Measurements from ENCODE around the gene BAIAP3. TPM values are rescaled to one million over a fixed set of nuclear protein-coding genes. Genes with fewer than 3 reads are reported as not detected.

Gene BAIAP3
- total RNA-seq, 1 donor from 2014 or later: 6.9 TPM

DNA sequence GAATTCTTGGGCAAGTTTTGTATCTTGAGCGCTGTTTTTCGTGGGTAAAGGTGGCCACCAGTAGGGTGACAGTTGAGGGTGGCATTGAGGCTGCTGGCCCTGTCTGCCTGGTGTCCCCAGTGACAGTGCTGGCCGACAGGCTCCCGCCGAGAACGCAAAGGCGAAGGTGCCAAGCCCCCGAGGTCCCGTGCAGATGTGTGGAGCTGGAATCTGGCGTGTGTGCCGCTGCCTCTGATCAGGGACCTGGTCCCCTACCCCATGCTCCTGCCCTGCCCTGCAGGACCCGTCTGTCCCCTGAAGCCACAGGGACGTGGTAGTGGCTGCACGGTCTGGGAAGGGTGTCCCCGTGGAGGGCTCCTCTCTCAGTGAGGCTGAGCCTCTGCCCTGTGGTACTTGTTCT is 20.5 kb upstream of the BAIAP3 start:
- Mint-ChIP-seq H3K36me3 (peaks cover 7% of the 10 kb centered on the region), H3K4me1 (ENCODE audit: unreplicated experiment) (no peaks in the 10 kb centered on the region), H3K9me3 (no peaks in the 10 kb centered on the region), H3K27ac (peak overlapping the region; percentile 73), H3K27me3 (no peaks in the 10 kb centered on the region), H3K4me3 (peak overlapping the region; percentile 73)
- DNase-seq (ENCODE audit: extremely low spot score, unreplicated experiment): no peak
- TF ChIP-seq, protein P1, sequence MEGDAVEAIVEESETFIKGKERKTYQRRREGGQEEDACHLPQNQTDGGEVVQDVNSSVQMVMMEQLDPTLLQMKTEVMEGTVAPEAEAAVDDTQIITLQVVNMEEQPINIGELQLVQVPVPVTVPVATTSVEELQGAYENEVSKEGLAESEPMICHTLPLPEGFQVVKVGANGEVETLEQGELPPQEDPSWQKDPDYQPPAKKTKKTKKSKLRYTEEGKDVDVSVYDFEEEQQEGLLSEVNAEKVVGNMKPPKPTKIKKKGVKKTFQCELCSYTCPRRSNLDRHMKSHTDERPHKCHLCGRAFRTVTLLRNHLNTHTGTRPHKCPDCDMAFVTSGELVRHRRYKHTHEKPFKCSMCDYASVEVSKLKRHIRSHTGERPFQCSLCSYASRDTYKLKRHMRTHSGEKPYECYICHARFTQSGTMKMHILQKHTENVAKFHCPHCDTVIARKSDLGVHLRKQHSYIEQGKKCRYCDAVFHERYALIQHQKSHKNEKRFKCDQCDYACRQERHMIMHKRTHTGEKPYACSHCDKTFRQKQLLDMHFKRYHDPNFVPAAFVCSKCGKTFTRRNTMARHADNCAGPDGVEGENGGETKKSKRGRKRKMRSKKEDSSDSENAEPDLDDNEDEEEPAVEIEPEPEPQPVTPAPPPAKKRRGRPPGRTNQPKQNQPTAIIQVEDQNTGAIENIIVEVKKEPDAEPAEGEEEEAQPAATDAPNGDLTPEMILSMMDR (conservative IDR thresholded peaks at IDR 0.05): no peak

DNA sequence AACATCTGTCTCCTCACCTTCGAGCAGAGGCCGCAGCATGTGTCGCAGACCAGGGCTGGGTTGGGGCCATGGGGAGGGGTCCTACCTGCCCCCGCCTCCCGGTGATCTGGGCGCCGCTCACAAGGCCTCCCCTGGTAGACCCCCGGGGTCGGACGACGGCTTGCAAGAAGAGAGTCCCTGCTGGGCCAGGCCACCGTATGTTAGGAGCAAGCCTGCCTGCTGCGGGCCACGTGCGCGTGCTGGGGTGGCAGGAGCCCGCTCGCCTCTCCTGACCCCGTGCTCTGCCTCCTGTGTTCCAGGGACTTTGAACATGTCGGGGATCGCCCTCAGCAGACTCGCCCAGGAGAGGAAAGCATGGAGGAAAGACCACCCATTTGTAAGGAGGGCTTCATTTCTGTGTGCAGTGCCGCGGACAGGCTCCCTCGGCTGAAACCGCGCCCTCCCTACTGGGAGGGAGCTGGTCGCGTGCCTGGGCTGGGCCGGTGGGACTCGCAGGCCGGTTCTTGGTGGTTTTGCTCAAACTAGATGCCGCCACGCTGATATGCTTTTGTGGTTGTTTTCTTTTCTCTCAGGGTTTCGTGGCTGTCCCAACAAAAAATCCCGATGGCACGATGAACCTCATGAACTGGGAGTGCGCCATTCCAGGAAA is 19.6 kb upstream of the BAIAP3 start:
- no peaks in the 10 kb centered on the region for H3K27me3 Mint-ChIP-seq
- H3K4me3 Mint-ChIP-seq: no peak overlapping the region
- no peak for DNase-seq (ENCODE audit: extremely low spot score, unreplicated experiment)
- H3K4me1 Mint-ChIP-seq (ENCODE audit: unreplicated experiment): no peaks in the 10 kb centered on the region
- H3K9me3 Mint-ChIP-seq: no peaks in the 10 kb centered on the region
- H3K27ac Mint-ChIP-seq: no peak overlapping the region
- H3K36me3 Mint-ChIP-seq: peaks cover 11% of the 10 kb centered on the region
- TF ChIP-seq, protein P1 (conservative IDR thresholded peaks at IDR 0.05): no peak

DNA sequence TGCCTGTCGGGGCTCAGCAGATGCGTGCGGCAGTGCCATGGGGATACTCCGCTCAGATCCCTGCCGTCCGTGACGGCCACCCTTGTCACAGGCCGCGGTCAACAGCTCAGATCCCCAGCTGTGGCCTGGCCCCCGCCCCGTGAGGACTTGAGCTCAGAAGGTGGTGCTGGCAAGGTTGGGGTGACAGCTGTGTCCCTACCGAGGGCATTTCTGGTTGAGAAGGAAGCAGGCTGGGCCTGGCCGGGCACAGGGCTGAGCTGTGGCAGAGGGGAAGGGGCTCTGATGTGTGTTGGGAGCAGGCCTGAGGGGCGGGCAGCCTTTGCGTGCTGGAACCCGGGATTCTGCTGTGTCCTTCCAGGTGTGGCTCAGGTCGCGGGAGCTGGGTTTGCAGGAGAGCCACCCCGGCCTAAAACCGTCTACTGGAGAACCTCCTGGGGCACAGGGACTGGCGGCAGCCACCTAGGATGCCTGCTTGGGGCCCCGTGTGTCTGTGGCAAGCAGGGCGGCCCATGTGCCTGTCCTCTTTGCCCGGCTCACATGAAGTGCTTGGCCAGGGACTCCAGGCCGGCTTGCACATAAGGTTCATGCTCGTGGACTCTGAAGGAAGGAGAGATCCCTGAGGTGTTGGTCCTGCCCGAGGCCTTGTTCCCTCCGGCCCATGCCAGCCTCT is 18.9 kb upstream of the BAIAP3 start:
- H3K27ac Mint-ChIP-seq: no peak overlapping the region
- H3K36me3 Mint-ChIP-seq: peaks cover 11% of the 10 kb centered on the region

DNA sequence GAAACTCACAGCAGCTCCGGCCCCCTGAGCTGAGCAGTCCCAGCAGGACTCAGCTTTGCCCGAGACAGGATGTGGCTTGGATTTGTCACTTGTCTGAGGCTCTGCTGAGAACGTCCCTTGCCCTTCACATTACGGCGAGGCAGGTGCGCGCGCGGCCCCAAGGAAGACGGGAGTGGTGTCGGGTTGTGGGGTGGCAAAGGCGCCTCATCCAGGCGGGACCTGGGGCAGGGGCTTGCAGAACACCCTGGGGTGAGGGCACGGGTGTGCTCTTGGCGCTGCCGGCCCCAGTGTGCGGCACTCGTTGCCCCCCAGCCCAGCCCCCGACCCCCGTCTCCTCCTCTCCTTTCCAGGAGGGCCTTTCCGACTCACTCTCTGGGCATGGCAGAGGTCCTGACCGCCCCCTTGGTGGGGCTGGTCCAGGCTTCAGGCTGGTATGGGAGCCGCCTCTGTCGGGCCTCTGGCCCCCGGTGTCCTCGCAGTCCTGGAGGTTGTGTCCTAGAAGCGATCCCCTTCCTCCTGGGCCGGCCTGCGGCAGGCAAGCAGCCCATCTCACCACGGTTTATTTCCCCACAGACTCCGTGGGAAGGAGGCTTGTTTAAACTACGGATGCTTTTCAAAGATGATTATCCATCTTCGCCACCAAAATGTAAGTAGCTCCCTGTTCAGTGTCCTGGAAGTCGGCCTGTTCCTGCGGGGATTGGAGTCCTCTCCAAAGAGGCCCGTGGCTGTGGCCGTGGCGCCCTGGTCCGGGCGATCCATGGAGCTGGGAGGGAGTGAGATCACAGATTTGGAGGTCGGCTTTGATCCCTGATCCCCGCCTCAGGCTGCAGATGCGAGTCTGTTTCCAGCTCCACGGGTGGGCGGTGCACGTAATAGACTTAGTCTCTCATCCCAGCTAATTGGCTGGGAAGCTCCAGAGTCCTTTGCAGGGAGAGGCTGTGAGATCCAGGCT is 18.1 kb upstream of the BAIAP3 start:
- no peak overlapping the region for H3K4me3 Mint-ChIP-seq
- peaks cover 11% of the 10 kb centered on the region for H3K36me3 Mint-ChIP-seq
- no peak for DNase-seq (ENCODE audit: extremely low spot score, unreplicated experiment)
- H3K4me1 Mint-ChIP-seq (ENCODE audit: unreplicated experiment): no peaks in the 10 kb centered on the region
- no peaks in the 10 kb centered on the region for H3K27me3 Mint-ChIP-seq
- TF ChIP-seq, protein P1 (conservative IDR thresholded peaks at IDR 0.05): no peak
- no peaks in the 10 kb centered on the region for H3K9me3 Mint-ChIP-seq
- H3K27ac Mint-ChIP-seq: no peak overlapping the region

More for the DNA sequence above, 18.9 kb upstream of the BAIAP3 start:
- H3K27me3 Mint-ChIP-seq: no peaks in the 10 kb centered on the region
- TF ChIP-seq, protein P1 (conservative IDR thresholded peaks at IDR 0.05): no peak
- H3K9me3 Mint-ChIP-seq: no peaks in the 10 kb centered on the region
- H3K4me1 Mint-ChIP-seq (ENCODE audit: unreplicated experiment): no peaks in the 10 kb centered on the region
- DNase-seq (ENCODE audit: extremely low spot score, unreplicated experiment): no peak
- H3K4me3 Mint-ChIP-seq: no peak overlapping the region

DNA sequence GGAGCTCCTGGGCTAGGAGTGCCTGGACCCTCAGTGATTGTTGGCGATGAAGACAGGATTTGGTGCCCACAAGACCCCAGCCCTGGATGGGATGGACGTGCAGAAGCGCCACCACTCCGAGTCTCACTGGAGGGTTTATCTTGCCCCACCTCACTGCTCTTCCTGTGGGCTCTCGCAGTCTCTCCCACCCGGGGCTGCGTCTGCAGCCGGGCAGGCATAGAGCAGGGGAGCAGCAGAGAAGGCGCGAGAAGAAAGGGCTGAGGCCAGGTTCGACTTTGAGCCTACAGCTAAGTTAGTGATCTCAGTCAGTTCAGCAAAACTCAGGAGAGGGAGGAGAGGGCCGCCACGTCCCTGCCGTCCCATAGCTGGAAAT is 17.4 kb upstream of the BAIAP3 start:
- TF ChIP-seq, protein P1 (conservative IDR thresholded peaks at IDR 0.05): no peak
- H3K36me3 Mint-ChIP-seq: peaks cover 10% of the 10 kb centered on the region

More for the DNA sequence above, 17.4 kb upstream of the BAIAP3 start:
- no peak for DNase-seq (ENCODE audit: extremely low spot score, unreplicated experiment)
- Mint-ChIP-seq H3K4me3 (no peak overlapping the region), H3K27me3 (no peaks in the 10 kb centered on the region), H3K9me3 (no peaks in the 10 kb centered on the region), H3K27ac (no peak overlapping the region), H3K4me1 (ENCODE audit: unreplicated experiment) (no peaks in the 10 kb centered on the region)
